Mesenchymal stem cell (in vitro differentiated cells and primary cell): ENCODE results near the gene VWA8.

Experiments used
- DNase-seq: peaks from one replicate; pipeline ENCODE4 v3.0.0-alpha.2; 2013
- H2AFZ ChIP-seq: one replicate; pipeline ENCODE4 v1.6.1; 2013; ENCODE audit warnings: low read depth, mild to moderate bottlenecking, control low read depth, inconsistent platforms, low read length, moderate library complexity
- H2AK5ac ChIP-seq: 2 replicates; pipeline ENCODE4 v1.6.1; 2013; ENCODE audit warnings: low read length, moderate library complexity, mild to moderate bottlenecking, inconsistent platforms; ENCODE audit not compliant: severe bottlenecking
- H2BK120ac ChIP-seq: one replicate; pipeline ENCODE4 v1.6.1; 2013; ENCODE audit warnings: low read depth, mild to moderate bottlenecking, inconsistent platforms, low read length, moderate library complexity
- H2BK12ac ChIP-seq, 2 experiments: one replicate each; pipeline ENCODE4 v1.6.1; 2013; ENCODE audit warnings: inconsistent platforms in 2 of 2, low read length in 2 of 2, mild to moderate bottlenecking in 2 of 2, moderate library complexity in 2 of 2, control low read depth in 1 of 2
- H2BK15ac ChIP-seq: one replicate; pipeline ENCODE4 v1.6.1; 2013; ENCODE audit warnings: mild to moderate bottlenecking, low read depth, inconsistent platforms; ENCODE audit not compliant: poor library complexity, severe bottlenecking
- H2BK5ac ChIP-seq: 2 replicates; pipeline ENCODE4 v1.6.1; 2013; ENCODE audit warnings: low read depth, mild to moderate bottlenecking, low read length, control low read depth, inconsistent platforms; ENCODE audit not compliant: poor library complexity, severe bottlenecking
- H3K14ac ChIP-seq, 2 experiments: one replicate each; pipeline ENCODE4 v1.6.1; 2013; ENCODE audit warnings: inconsistent platforms in 2 of 2, low read length in 2 of 2, control low read depth in 1 of 2, mild to moderate bottlenecking in 1 of 2, moderate library complexity in 1 of 2
- H3K18ac ChIP-seq, 2 experiments: one replicate each; pipeline ENCODE4 v1.6.1; 2013; ENCODE audit warnings: inconsistent platforms in 2 of 2, low read length in 2 of 2, control low read depth in 1 of 2, low read depth in 1 of 2, mild to moderate bottlenecking in 1 of 2
- H3K23ac ChIP-seq, 2 experiments: one replicate each; pipeline ENCODE4 v1.6.1; 2013; ENCODE audit warnings: inconsistent platforms in 2 of 2, low read length in 2 of 2, mild to moderate bottlenecking in 2 of 2, moderate library complexity in 2 of 2, control low read depth in 1 of 2
- H3K27ac ChIP-seq: 2 replicates; pipeline ENCODE4 v1.5.1; 2013; ENCODE audit warnings: mild to moderate bottlenecking, moderate library complexity, low read length, control low read depth, inconsistent platforms; ENCODE audit not compliant: poor library complexity, severe bottlenecking
- H3K27me3 ChIP-seq, 2 experiments: 2 replicates each; pipeline versions ENCODE4 v1.6.1 to v1.7.0; 2013; ENCODE audit warnings: low read length in 2 of 2, mild to moderate bottlenecking in 2 of 2, moderate library complexity in 2 of 2, control low read depth in 1 of 2, inconsistent platforms in 1 of 2; ENCODE audit not compliant: control insufficient read depth in 1 of 2, insufficient read depth in 1 of 2
- H3K36me3 ChIP-seq, 2 experiments: 2 replicates each; pipeline versions ENCODE4 v1.6.1 to v1.7.0; 2013; ENCODE audit warnings: low read length in 2 of 2, control low read depth in 1 of 2, inconsistent platforms in 1 of 2, low read depth in 1 of 2, mild to moderate bottlenecking in 1 of 2; ENCODE audit not compliant: insufficient read depth in 2 of 2, control insufficient read depth in 1 of 2
- H3K4ac ChIP-seq, 2 experiments: one replicate each; pipeline ENCODE4 v1.6.1; 2013; ENCODE audit warnings: inconsistent platforms in 2 of 2, low read length in 2 of 2, mild to moderate bottlenecking in 2 of 2, moderate library complexity in 2 of 2, control low read depth in 1 of 2, low read depth in 1 of 2
- H3K4me1 ChIP-seq: 2 replicates; pipeline ENCODE4 v1.6.1; 2013; ENCODE audit warnings: low read depth, low read length, control low read depth; ENCODE audit not compliant: control insufficient read depth, insufficient read depth
- H3K4me2 ChIP-seq: 2 replicates; pipeline ENCODE4 v1.6.1; 2013; ENCODE audit warnings: low read length, mild to moderate bottlenecking, inconsistent platforms; ENCODE audit not compliant: poor library complexity, severe bottlenecking
- H3K4me3 ChIP-seq, 2 experiments: 2 replicates each; pipeline versions ENCODE4 v1.5.1 to v1.7.0; 2013; ENCODE audit warnings: low read length in 2 of 2, mild to moderate bottlenecking in 2 of 2, control low read depth in 1 of 2, low read depth in 1 of 2; ENCODE audit not compliant: insufficient read depth in 1 of 2
- H3K79me1 ChIP-seq: replicated peaks from 2 replicates; pipeline ENCODE4 v1.6.1; 2013; ENCODE audit warnings: mild to moderate bottlenecking, control low read depth, low read length, inconsistent platforms; ENCODE audit not compliant: poor library complexity, severe bottlenecking
- H3K9ac ChIP-seq: 2 replicates; pipeline ENCODE4 v1.7.0; 2013; ENCODE audit warnings: mild to moderate bottlenecking, low read length, moderate library complexity
- H3K9me3 ChIP-seq: 2 replicates; pipeline ENCODE4 v1.7.0; 2013; ENCODE audit warnings: mild to moderate bottlenecking, low read length; ENCODE audit not compliant: control insufficient read depth
- H4K8ac ChIP-seq: one replicate; pipeline ENCODE4 v1.6.1; 2013; ENCODE audit warnings: inconsistent platforms, mild to moderate bottlenecking, low read length, moderate library complexity
- H4K91ac ChIP-seq: one replicate; pipeline ENCODE4 v1.6.1; 2013; ENCODE audit warnings: mild to moderate bottlenecking, low read length, inconsistent platforms
- WGBS: methylation state at CpG from one replicate; pipeline ENCODE4 v1.1.7; 2013; ENCODE audit warnings: mixed read lengths; 5-methylcytosine and 5-hydroxymethylcytosine counted together

VWA8 gene

DNA sequence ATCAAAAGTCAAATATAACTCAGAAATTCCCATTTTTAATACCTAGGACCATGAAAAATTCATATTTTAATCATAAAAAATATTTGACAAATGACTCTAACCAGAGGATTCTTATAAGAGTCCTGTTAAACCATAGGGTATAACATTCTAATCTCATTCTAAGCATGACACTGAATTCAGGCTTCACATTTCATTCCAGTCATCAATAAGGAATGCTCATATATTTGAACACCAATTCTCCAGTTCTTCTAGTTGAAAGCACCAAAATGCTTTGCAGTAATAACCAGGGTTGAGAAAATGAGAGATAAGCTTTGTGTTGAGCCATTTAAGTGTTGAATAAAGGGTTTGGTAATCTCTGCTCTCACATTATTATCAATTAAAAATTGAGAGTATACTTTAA, 147.5 kb downstream of the VWA8 start:
- H3K79me1 ChIP-seq, result no peaks in the 10 kb centered on the region

DNA sequence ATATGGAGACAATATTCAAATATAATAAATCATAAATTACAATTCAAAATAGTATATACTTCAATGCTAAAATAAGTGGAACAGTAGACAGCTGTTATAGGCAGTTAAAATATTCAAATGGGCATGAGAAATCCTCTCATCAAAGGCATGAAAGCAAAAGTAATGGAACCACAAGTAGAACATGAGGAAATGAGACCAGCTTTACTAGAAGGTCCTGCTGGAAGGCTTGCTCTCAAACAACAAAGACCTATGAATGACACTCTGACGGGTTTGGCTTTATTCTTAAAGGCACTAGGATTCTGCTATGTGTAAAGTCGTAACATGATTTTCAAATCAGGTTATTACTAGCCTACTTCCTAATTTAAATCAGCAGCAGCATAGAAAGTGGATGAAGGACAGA, 148.1 kb downstream of the VWA8 start:
- Histone ChIP-seq H2BK15ac (no peak overlapping the region), H3K27me3 (no peaks in the 10 kb centered on the region), H2BK5ac (no peak overlapping the region), H3K4me2 (no peak overlapping the region), H3K18ac (no peak overlapping the region), H2BK120ac (no peak overlapping the region), H4K8ac (no peak overlapping the region), H3K4me1 (no peaks in the 10 kb centered on the region), H3K14ac (no peak overlapping the region), H2BK12ac (no peak overlapping the region), H3K9ac (no peak overlapping the region), H3K4me3 (no peak overlapping the region), H3K4ac (no peak overlapping the region), H3K9me3 (peaks cover 6% of the 10 kb centered on the region), H2AK5ac (no peak overlapping the region), H3K36me3 (peaks cover 2 to 43% of the 10 kb centered on the region in 2 experiments), H3K27ac (no peak overlapping the region), H3K79me1 (no peaks in the 10 kb centered on the region), H3K23ac (no peak overlapping the region), H2AFZ (no peak overlapping the region), H4K91ac (no peak overlapping the region)
- 100% methylated on average over 1 of the region's 2 CpGs for WGBS
- DNase-seq, result no peak

More for the DNA sequence above, 147.5 kb downstream of the VWA8 start:
- Histone ChIP-seq H3K23ac (no peak overlapping the region), H3K4me1 (no peaks in the 10 kb centered on the region), H3K4me3 (no peak overlapping the region), H2BK120ac (no peak overlapping the region), H3K9ac (no peak overlapping the region), H2BK12ac (no peak overlapping the region), H4K91ac (no peak overlapping the region), H3K4ac (no peak overlapping the region), H3K27ac (no peak overlapping the region), H2BK15ac (no peak overlapping the region), H3K18ac (no peak overlapping the region), H3K36me3 (peaks cover 2 to 40% of the 10 kb centered on the region in 2 experiments), H4K8ac (no peak overlapping the region), H2AFZ (no peak overlapping the region), H3K14ac (no peak overlapping the region), H2BK5ac (no peak overlapping the region), H3K9me3 (peaks cover 6% of the 10 kb centered on the region), H3K27me3 (no peaks in the 10 kb centered on the region), H2AK5ac (no peak overlapping the region), H3K4me2 (no peak overlapping the region)
- DNase-seq, result no peak

DNA sequence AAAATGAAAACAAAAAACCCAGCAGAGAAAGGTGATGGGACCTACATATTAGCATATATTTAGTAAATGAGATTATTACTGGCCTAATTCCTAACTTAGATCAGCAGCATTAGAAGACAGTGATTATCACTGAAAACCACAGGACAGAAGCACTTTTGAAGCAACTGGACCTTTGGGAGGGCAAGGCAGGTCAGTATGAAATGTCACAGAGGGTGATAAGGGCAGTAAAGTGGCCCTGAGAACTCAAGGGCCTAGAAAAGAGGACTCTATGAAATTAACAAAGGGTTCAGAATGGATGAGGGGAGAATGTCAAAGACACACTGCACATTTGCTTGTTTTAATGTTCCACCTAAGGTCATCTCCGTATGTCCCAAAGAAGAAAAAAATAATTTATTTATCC, 148.7 kb downstream of the VWA8 start:
- Histone ChIP-seq H3K18ac (no peak overlapping the region), H2BK15ac (no peak overlapping the region), H4K8ac (no peak overlapping the region), H3K36me3 (peaks cover 2 to 46% of the 10 kb centered on the region in 2 experiments), H2BK12ac (no peak overlapping the region), H2BK5ac (peak overlapping the region; percentile 51), H3K4ac (no peak overlapping the region), H3K27me3 (no peaks in the 10 kb centered on the region), H3K27ac (no peak overlapping the region), H3K79me1 (no peaks in the 10 kb centered on the region), H3K4me3 (no peak overlapping the region), H2AFZ (no peak overlapping the region), H3K9ac (no peak overlapping the region), H3K23ac (no peak overlapping the region), H4K91ac (no peak overlapping the region), H3K4me2 (no peak overlapping the region), H3K4me1 (no peaks in the 10 kb centered on the region), H3K9me3 (peaks cover 6% of the 10 kb centered on the region), H3K14ac (no peak overlapping the region), H2AK5ac (no peak overlapping the region), H2BK120ac (no peak overlapping the region)
- no peak for DNase-seq
- no CpG with 5 or more reads among the region's 1 CpG for WGBS

DNA sequence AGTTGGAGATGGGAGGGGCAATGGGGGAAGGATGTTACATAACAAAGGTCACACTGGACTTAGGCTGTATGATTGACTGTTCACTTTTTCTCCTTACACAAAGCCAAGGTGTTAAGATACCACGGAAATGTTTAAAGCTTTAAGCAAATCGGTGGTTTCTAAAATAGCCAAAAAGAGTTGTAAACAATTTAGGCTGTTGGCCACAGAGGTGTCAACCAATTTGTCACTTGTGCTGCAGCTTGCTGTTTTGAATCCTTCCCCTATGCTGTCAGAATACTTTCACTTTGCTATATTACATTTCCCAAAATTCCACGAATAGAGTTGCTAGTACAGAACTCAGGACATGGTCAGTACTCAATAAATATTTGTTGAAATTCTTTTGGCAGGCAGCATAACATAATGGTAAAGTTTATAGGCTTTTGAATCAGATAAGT, 149.3 kb downstream of the VWA8 start:
- no peaks in the 10 kb centered on the region for H3K4me1 ChIP-seq
- 90% methylated on average over 2 of the region's 3 CpGs for WGBS
- no peak overlapping the region for H2AFZ ChIP-seq
- H2AK5ac ChIP-seq, result no peak overlapping the region
- no peak overlapping the region for H3K18ac ChIP-seq
- H3K27ac ChIP-seq, result no peak overlapping the region
- no peak overlapping the region for H3K14ac ChIP-seq
- H3K36me3 ChIP-seq, result peaks cover 2 to 46% of the 10 kb centered on the region in 2 experiments
- no peak overlapping the region for H3K4me2 ChIP-seq
- H3K23ac ChIP-seq, result no peak overlapping the region
- no peak overlapping the region for H3K4me3 ChIP-seq
- H3K4ac ChIP-seq, result no peak overlapping the region
- H3K27me3 ChIP-seq, result no peaks in the 10 kb centered on the region
- H3K9me3 ChIP-seq, result peaks cover 6% of the 10 kb centered on the region
- H2BK12ac ChIP-seq, result no peak overlapping the region
- DNase-seq, result no peak
- H3K9ac ChIP-seq, result no peak overlapping the region
- H2BK120ac ChIP-seq, result no peak overlapping the region
- H2BK5ac ChIP-seq, result no peak overlapping the region
- no peaks in the 10 kb centered on the region for H3K79me1 ChIP-seq
- no peak overlapping the region for H2BK15ac ChIP-seq
- no peak overlapping the region for H4K8ac ChIP-seq
- H4K91ac ChIP-seq, result no peak overlapping the region
